HepG2 (cell line): ENCODE data around the gene PIGBOS1. TPM values are rescaled to one million over a fixed set of nuclear protein-coding genes. Genes with fewer than 3 reads are reported as not detected.

Experiments used
- CCDC6 ChIP-seq: sonication (generic); formaldehyde crosslinking; IDR thresholded peaks from 2 replicates; pipeline ENCODE4 v1.8.1; 2022; ENCODE audit warnings: mild to moderate bottlenecking, missing genetic modification reagents, moderate library complexity
- HMG20B ChIP-seq: conservative IDR thresholded peaks from 2 replicates; pipeline ENCODE4 v1.6.1; 2016; ENCODE audit warnings: missing genetic modification reagents, missing compliant biosample characterization
- KLF15 ChIP-seq: sonication (generic); formaldehyde crosslinking; IDR thresholded peaks from 2 replicates; pipeline ENCODE4 v1.8.1; 2023; ENCODE audit warnings: borderline replicate concordance, mild to moderate bottlenecking, inconsistent platforms, missing genetic modification reagents, mixed read lengths
- MEF2D ChIP-seq: sonication (generic); formaldehyde crosslinking; IDR thresholded peaks from 2 replicates; pipeline ENCODE4 v1.5.1; 2020; ENCODE audit warnings: mild to moderate bottlenecking, missing genetic modification reagents
- SALL1 ChIP-seq: sonication (generic); formaldehyde crosslinking; IDR thresholded peaks from 2 replicates; pipeline ENCODE4 v1.8.0; 2022; ENCODE audit warnings: mild to moderate bottlenecking, missing genetic modification reagents
- ZNF350 ChIP-seq: sonication (generic); formaldehyde crosslinking; IDR thresholded peaks from 2 replicates; pipeline ENCODE4 v1.4.0; 2020; ENCODE audit warnings: mild to moderate bottlenecking, low read depth, missing genetic modification reagents, borderline replicate concordance
- ZNF558 ChIP-seq: sonication (generic); formaldehyde crosslinking; IDR thresholded peaks from 2 replicates; pipeline ENCODE4 v1.9.0; 2022; ENCODE audit warnings: mild to moderate bottlenecking, missing genetic modification reagents, borderline replicate concordance
- ZNF605 ChIP-seq: sonication (generic); formaldehyde crosslinking; IDR thresholded peaks from 2 replicates; pipeline ENCODE4 v1.8.0; 2022; ENCODE audit warnings: mild to moderate bottlenecking, missing genetic modification reagents
- ZNF629 ChIP-seq: sonication (generic); formaldehyde crosslinking; conservative IDR thresholded peaks from 2 replicates; pipeline ENCODE4 v1.5.0; 2020; ENCODE audit warnings: missing genetic modification reagents
- ZNF747 ChIP-seq: sonication (generic); formaldehyde crosslinking; IDR thresholded peaks from 2 replicates; pipeline ENCODE4 v1.8.1; 2023; ENCODE audit warnings: missing genetic modification reagents, mild to moderate bottlenecking, borderline replicate concordance
- polyA plus RNA-seq, 8 experiments: library from polyadenylated mRNA; depleted of rRNA in 3 of 8; stranded (reverse) in 7 of 8; unstranded in 1 of 8; fragments of >200 nt; fragmentation: Illumina TruSeq in 4 of 8; extraction: Trizol in 4 of 8; gene quantifications; 2 replicates each; pipeline versions ENCODE4 v1.2.1 to v1.2.3, GENCODE V29; 2011 to 2016; ENCODE audit warnings: low read depth in 4 of 8, missing spikeins in 1 of 8, mixed read lengths in 1 of 8; ENCODE audit not compliant: insufficient read depth in 1 of 8
- total RNA-seq, 5 experiments: library from RNA; depleted of rRNA; stranded (reverse); fragments of >200 nt; fragmentation: Illumina TruSeq; extraction: Trizol; gene quantifications; 2 replicates each; pipeline ENCODE4 v1.2.3, GENCODE V29; 2016; ENCODE audit warnings: low read depth in 1 of 5
- TF ChIP-seq, protein P1 (sequence below): sonication (generic); formaldehyde crosslinking; IDR thresholded peaks from 2 replicates; pipeline ENCODE4 v1.4.0; 2020; ENCODE audit warnings: mild to moderate bottlenecking, missing genetic modification reagents
- TF ChIP-seq, protein P2 (sequence below): IDR thresholded peaks from 2 replicates; pipeline ENCODE4 v1.4.0; 2020; ENCODE audit warnings: mild to moderate bottlenecking, missing genetic modification reagents
- TF ChIP-seq, protein P3 (sequence below), 2 experiments: sonication (generic) in 1 of 2; formaldehyde crosslinking in 1 of 2; IDR thresholded peaks; 2 replicates each; pipeline versions ENCODE4 v1.6.1 to v1.9.0; 2014 to 2022; ENCODE audit warnings: antibody characterized with exemption in 1 of 2, borderline replicate concordance in 1 of 2, inconsistent platforms in 1 of 2, low read depth in 1 of 2, missing genetic modification reagents in 1 of 2
- TF ChIP-seq, protein P4 (sequence below): IDR thresholded peaks from 2 replicates; pipeline ENCODE4 v1.6.1; 2012; ENCODE audit warnings: inconsistent platforms

The PIGBOS1 gene
- total and polyA plus RNA-seq, 2 of the 13 experiments (the other 11 are each of a cell fraction or from before 2014, with no cell fraction given), result 14.8 to 22.1 TPM

DNA sequence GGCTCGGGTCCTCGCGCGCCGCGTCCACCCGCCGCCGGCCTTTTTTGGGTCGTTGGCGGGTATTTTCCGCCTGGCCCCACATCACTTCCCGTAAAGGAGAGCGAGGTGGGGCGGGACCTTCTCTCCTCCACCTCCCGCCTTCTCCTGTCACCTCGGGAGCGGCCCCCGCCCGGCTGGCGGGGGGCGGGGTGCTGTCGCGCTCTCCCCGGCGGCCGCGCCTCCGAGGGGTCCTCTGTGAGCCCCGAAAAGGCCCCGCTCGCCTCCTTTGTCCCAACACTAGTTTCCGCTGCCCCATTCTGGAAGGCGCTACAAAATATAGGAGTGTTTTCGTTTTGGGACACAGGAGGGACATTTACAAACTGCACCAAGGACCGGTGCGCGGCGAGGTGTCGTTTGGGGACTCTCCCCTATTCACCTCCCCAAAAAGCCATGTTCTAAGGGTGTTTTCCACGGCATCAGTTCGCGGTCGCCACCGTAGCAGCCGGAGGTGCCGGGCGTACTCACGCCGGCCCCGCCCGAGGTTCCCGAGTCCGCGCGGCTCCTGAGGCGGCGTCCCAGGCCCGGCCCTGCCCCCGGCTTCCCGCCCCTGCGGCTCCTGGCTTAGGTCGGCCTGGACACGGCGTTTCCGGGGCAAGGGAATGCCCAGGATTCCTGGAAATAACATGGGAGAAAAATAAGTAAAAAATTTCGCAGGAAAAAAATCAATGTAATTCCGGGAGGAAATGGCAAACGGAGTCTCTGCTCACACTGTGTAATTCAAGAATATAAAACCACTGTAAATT, 29.0 kb downstream of the PIGBOS1 start, which contains the start of gene RAB27A (continued):
- TF ChIP-seq, protein P1, sequence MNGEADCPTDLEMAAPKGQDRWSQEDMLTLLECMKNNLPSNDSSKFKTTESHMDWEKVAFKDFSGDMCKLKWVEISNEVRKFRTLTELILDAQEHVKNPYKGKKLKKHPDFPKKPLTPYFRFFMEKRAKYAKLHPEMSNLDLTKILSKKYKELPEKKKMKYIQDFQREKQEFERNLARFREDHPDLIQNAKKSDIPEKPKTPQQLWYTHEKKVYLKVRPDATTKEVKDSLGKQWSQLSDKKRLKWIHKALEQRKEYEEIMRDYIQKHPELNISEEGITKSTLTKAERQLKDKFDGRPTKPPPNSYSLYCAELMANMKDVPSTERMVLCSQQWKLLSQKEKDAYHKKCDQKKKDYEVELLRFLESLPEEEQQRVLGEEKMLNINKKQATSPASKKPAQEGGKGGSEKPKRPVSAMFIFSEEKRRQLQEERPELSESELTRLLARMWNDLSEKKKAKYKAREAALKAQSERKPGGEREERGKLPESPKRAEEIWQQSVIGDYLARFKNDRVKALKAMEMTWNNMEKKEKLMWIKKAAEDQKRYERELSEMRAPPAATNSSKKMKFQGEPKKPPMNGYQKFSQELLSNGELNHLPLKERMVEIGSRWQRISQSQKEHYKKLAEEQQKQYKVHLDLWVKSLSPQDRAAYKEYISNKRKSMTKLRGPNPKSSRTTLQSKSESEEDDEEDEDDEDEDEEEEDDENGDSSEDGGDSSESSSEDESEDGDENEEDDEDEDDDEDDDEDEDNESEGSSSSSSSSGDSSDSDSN (CRISPR knock-in tag), result peak; percentile 61; the same call in 1 of the 2 replicates
- TF ChIP-seq MEF2D (CRISPR knock-in tag) (no peak), ZNF350 (CRISPR knock-in tag) (no peak), SALL1 (CRISPR knock-in tag) (no peak), ZNF605 (CRISPR knock-in tag) (no peak), HMG20B (CRISPR knock-in tag) (peak; percentile 7; the same call in 1 of the 2 replicates), KLF15 (CRISPR knock-in tag) (no peak), ZNF747 (peak; percentile 69; the same call in 1 of the 2 replicates), ZNF629 (CRISPR knock-in tag) (0 out of 2 replicates have a peak, but pooled peaks have one; percentile 7), ZNF558 (CRISPR knock-in tag) (peak; percentile 86; the same call in 1 of the 2 replicates), CCDC6 (CRISPR knock-in tag) (peak; percentile 80; the same call in 1 of the 2 replicates)
- TF ChIP-seq, protein P2, sequence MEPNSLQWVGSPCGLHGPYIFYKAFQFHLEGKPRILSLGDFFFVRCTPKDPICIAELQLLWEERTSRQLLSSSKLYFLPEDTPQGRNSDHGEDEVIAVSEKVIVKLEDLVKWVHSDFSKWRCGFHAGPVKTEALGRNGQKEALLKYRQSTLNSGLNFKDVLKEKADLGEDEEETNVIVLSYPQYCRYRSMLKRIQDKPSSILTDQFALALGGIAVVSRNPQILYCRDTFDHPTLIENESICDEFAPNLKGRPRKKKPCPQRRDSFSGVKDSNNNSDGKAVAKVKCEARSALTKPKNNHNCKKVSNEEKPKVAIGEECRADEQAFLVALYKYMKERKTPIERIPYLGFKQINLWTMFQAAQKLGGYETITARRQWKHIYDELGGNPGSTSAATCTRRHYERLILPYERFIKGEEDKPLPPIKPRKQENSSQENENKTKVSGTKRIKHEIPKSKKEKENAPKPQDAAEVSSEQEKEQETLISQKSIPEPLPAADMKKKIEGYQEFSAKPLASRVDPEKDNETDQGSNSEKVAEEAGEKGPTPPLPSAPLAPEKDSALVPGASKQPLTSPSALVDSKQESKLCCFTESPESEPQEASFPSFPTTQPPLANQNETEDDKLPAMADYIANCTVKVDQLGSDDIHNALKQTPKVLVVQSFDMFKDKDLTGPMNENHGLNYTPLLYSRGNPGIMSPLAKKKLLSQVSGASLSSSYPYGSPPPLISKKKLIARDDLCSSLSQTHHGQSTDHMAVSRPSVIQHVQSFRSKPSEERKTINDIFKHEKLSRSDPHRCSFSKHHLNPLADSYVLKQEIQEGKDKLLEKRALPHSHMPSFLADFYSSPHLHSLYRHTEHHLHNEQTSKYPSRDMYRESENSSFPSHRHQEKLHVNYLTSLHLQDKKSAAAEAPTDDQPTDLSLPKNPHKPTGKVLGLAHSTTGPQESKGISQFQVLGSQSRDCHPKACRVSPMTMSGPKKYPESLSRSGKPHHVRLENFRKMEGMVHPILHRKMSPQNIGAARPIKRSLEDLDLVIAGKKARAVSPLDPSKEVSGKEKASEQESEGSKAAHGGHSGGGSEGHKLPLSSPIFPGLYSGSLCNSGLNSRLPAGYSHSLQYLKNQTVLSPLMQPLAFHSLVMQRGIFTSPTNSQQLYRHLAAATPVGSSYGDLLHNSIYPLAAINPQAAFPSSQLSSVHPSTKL, result peak; percentile 53
- TF ChIP-seq, protein P3, sequence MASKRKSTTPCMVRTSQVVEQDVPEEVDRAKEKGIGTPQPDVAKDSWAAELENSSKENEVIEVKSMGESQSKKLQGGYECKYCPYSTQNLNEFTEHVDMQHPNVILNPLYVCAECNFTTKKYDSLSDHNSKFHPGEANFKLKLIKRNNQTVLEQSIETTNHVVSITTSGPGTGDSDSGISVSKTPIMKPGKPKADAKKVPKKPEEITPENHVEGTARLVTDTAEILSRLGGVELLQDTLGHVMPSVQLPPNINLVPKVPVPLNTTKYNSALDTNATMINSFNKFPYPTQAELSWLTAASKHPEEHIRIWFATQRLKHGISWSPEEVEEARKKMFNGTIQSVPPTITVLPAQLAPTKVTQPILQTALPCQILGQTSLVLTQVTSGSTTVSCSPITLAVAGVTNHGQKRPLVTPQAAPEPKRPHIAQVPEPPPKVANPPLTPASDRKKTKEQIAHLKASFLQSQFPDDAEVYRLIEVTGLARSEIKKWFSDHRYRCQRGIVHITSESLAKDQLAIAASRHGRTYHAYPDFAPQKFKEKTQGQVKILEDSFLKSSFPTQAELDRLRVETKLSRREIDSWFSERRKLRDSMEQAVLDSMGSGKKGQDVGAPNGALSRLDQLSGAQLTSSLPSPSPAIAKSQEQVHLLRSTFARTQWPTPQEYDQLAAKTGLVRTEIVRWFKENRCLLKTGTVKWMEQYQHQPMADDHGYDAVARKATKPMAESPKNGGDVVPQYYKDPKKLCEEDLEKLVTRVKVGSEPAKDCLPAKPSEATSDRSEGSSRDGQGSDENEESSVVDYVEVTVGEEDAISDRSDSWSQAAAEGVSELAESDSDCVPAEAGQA (IDR thresholded peaks at IDR 0.05; ENCODE audit: low read depth), result no peak
- TF ChIP-seq, protein P3 (CRISPR knock-in tag; IDR thresholded peaks at IDR 0.05; ENCODE audit: borderline replicate concordance), result peak; percentile 51; the same call in 1 of the 2 replicates
- TF ChIP-seq, protein P4, sequence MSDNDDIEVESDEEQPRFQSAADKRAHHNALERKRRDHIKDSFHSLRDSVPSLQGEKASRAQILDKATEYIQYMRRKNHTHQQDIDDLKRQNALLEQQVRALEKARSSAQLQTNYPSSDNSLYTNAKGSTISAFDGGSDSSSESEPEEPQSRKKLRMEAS, result peak; percentile 52
